GM18498 (cell line): ENCODE results near the gene MPHOSPH9.

Experiments used
- ATAC-seq: cut with Tn5 transposase; IDR thresholded peaks from one replicate; pipeline ENCODE4 v1.9.1; 2021; ENCODE audit warnings: mild to moderate bottlenecking, moderate library complexity; ENCODE audit not compliant: unreplicated experiment

The MPHOSPH9 gene

GRCh38 chr12:123232807-123233504, at the start of gene MPHOSPH9, which contains the start of gene MTRFR:
Gene MPHOSPH9, minus strand, starts transcription at chr12:123233141. Its CDS starts 2,777 bp downstream, at chr12:123230364.
Gene MTRFR, plus strand, starts transcription at chr12:123233436. Its CDS starts 20,239 bp downstream, at chr12:123253675.
- peak; percentile 84 for ATAC-seq

- ATAC-seq = no peak
Observed at GRCh38 chr12:123282111-123282510, 49.2 kb upstream of the MPHOSPH9 start.

- no peak for ATAC-seq
Observed at GRCh38 chr12:123280971-123281370, 48.0 kb upstream of the MPHOSPH9 start.

GRCh38 chr12:123278101-123278627, 45.2 kb upstream of the MPHOSPH9 start:
- peak; percentile 79 for ATAC-seq

- no peak for ATAC-seq
Observed at GRCh38 chr12:123273166-123273565, 40.2 kb upstream of the MPHOSPH9 start.

- peak; percentile 66 for ATAC-seq
Observed at GRCh38 chr12:123271001-123271668, 38.2 kb upstream of the MPHOSPH9 start.

GRCh38 chr12:123270214-123271000, 37.5 kb upstream of the MPHOSPH9 start:
- ATAC-seq = peak; percentile 11

- ATAC-seq = no peak
Observed at GRCh38 chr12:123269896-123270213, 36.9 kb upstream of the MPHOSPH9 start.

- no peak for ATAC-seq
Observed at GRCh38 chr12:123269395-123269892, 36.5 kb upstream of the MPHOSPH9 start.

- ATAC-seq = no peak
Observed at GRCh38 chr12:123268850-123269249, 35.9 kb upstream of the MPHOSPH9 start.

GRCh38 chr12:123267991-123268843, 35.3 kb upstream of the MPHOSPH9 start:
- ATAC-seq = no peak

GRCh38 chr12:123267335-123267920, 34.5 kb upstream of the MPHOSPH9 start:
- ATAC-seq = no peak

GRCh38 chr12:123266679-123267277, 33.8 kb upstream of the MPHOSPH9 start:
- no peak for ATAC-seq

- ATAC-seq = no peak
Observed at GRCh38 chr12:123265851-123266678, 33.1 kb upstream of the MPHOSPH9 start.

GRCh38 chr12:123264642-123265041, 31.7 kb upstream of the MPHOSPH9 start:
- no peak for ATAC-seq

- ATAC-seq = no peak
Observed at GRCh38 chr12:123263196-123263817, 30.4 kb upstream of the MPHOSPH9 start.

- ATAC-seq = no peak
Observed at GRCh38 chr12:123261196-123261595, 28.3 kb upstream of the MPHOSPH9 start.

- ATAC-seq = no peak
Observed at GRCh38 chr12:123260081-123260480, 27.1 kb upstream of the MPHOSPH9 start.
